GM13976 (cell line): Measurements from ENCODE around the gene SKAP1.

Experiments
- DNase-seq: peaks from one replicate; pipeline ENCODE4 v3.0.0; 2012; ENCODE audit warnings: low spot score
- in situ Hi-C: fragments of 300-500 bp; cut with MboI; formaldehyde crosslinking; loops from one replicate; pipeline ENCODE4 v1.12.0; 2022; ENCODE audit warnings: low sequenced_read_pairs, mixed read lengths, inconsistent platforms; ENCODE audit not compliant: unreplicated experiment
- TF ChIP-seq, protein P1 (sequence below): IDR thresholded peaks from 2 replicates; pipeline ENCODE4 v1.5.1; 2012; ENCODE audit warnings: borderline replicate concordance, mild to moderate bottlenecking; ENCODE audit not compliant: insufficient read depth; ENCODE audit errors: extremely low read depth, missing control alignments, control extremely low read depth

The SKAP1 gene

DNA sequence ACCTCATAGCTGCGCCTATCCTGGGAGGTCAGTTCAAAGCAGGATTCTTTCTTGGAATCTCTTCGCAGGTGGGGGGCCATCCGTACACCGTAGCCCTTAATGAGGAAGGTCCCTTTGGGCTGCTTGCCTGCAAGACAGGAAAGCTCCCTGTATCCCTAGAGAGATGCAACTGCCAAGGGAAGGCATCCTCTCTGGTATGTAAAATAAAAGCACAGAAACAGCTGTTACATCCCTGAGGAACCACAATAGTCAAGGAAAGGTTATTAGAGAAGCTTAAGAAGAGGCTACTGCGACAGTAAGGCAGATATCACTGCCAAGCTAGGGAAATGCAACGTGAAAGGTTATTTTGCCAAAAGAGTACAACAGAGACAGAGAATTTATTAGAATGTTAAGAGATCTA lies 245.3 kb downstream of the SKAP1 start:
- no peak for DNase-seq
- in situ Hi-C loops, result no loop called here
- TF ChIP-seq, protein P1, sequence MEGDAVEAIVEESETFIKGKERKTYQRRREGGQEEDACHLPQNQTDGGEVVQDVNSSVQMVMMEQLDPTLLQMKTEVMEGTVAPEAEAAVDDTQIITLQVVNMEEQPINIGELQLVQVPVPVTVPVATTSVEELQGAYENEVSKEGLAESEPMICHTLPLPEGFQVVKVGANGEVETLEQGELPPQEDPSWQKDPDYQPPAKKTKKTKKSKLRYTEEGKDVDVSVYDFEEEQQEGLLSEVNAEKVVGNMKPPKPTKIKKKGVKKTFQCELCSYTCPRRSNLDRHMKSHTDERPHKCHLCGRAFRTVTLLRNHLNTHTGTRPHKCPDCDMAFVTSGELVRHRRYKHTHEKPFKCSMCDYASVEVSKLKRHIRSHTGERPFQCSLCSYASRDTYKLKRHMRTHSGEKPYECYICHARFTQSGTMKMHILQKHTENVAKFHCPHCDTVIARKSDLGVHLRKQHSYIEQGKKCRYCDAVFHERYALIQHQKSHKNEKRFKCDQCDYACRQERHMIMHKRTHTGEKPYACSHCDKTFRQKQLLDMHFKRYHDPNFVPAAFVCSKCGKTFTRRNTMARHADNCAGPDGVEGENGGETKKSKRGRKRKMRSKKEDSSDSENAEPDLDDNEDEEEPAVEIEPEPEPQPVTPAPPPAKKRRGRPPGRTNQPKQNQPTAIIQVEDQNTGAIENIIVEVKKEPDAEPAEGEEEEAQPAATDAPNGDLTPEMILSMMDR, result no peak

- TF ChIP-seq, protein P1, result peak; percentile 17
- DNase-seq, result no peak
- in situ Hi-C loops, result no loop called here
These were observed 248.4 kb downstream of the SKAP1 start for GRCh38 chr17:48181653-48182052.

DNA sequence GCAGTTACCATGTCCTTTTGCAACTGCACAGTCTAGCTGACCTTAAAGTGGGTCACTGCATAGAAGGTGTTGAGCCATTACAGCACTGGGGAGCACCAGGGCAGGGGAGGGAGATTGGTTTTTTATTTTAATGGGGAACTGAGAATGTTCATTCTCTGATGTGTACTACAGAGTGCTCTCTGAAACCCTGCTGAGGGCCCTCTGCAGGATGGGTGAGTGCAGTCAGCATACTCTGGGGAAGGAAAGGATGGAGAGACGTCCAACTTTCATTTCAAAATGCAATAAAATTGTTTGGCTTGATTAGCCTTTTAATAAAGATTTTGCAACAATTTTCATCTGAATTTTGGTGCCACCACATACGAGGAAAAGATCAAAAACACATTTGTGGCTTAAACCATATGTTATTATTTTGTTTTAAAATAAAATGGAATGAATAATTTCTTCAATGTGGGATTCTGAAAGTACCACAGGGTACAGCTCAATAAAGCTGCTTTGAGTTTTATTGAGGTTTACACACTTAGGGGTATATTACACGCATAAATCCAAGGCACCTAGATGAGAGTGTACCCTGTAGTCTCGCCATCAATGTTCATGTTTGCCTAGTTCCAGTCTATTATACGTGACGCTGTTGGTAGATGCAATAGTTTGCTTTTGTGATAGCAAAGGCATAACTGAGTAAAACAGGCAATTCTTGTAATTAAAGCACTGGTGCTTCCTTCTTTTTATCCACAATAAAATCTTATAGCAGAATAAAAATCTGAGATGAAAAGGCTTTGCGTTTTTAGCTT lies 249.0 kb downstream of the SKAP1 start:
- no peak for DNase-seq
- in situ Hi-C loops, result no loop called here
- TF ChIP-seq, protein P1, result no peak

DNA sequence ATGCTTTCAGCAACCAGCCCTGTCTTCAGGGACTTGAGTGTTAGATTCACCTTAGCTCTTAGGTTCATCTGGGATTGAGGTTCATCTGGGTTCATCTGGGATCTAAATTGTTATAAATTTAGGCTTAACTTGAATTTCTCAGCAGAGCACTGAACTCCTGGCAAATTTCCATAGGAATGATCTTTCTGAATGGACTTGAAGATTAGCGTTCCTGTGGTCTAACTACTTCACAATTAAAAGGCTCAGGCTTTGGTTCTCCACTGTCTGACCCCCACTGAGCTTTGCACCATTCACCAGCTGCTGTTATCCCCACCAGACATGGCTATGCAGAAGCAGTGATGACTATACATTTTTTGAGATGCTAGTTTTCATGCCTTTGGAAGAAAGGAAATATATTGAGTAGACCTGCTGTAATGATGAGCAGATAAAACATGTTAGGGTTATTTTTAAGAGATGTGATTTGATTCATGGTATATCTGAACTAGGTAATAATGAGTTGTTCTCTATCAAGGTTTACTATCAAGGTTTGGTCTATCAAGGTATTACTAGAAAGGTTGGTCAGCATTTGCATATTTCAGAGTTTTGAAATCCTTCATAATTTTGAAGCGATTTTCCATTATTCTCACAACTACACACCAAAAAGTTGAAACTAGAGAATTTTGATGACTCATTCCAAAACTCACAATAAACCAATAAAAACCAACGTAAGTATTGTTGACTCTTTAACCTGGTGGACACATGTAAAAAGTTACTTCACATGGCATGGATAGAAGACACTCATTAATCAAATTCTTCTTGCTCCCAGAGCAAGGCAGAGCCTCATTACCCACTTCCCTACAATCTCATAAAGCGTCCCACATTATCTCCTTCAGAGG lies 250.7 kb downstream of the SKAP1 start:
- TF ChIP-seq, protein P1, result no peak
- in situ Hi-C loops, result no loop called here
- no peak for DNase-seq

DNA sequence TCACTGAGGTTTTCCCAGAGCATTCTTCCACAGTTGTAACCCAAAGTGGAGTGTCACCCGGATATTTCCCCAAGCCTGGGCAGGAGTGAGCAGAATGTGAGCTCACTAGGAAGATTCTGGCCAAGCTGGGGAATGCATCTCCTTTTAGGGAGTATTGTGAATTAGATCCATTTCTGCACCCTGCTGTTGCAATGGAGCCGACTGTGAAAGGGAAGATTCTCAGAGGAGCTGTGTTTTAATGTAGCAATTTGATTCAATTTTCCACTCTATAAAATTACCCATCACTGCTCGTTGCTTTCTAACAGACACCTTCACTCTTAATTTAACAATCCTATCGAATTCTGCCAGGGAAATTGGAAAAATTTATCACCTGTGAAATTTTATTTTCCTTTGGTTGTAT lies 251.7 kb downstream of the SKAP1 start:
- in situ Hi-C loops, result no loop called here
- no peak for DNase-seq
- TF ChIP-seq, protein P1, result no peak

- no peak for DNase-seq
- in situ Hi-C loops, result no loop called here
- TF ChIP-seq, protein P1, result no peak
These were observed 252.2 kb downstream of the SKAP1 start for GRCh38 chr17:48177816-48178215.
